HG03521 (cell line): ENCODE results near the gene RNASE7.

Experiments
- ATAC-seq: cut with Tn5 transposase; IDR thresholded peaks from one replicate; pipeline ENCODE4 v1.9.1; 2021; ENCODE audit warnings: mild to moderate bottlenecking, moderate library complexity; ENCODE audit not compliant: unreplicated experiment

The RNASE7 gene

DNA sequence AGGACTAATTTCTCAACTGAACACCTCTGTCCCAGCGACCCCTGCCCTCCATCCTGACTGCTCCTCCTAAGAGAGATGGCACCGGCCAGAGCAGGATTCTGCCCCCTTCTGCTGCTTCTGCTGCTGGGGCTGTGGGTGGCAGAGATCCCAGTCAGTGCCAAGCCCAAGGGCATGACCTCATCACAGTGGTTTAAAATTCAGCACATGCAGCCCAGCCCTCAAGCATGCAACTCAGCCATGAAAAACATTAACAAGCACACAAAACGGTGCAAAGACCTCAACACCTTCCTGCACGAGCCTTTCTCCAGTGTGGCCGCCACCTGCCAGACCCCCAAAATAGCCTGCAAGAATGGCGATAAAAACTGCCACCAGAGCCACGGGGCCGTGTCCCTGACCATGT, 756 bp downstream of the RNASE7 start:
- ATAC-seq: no peak

DNA sequence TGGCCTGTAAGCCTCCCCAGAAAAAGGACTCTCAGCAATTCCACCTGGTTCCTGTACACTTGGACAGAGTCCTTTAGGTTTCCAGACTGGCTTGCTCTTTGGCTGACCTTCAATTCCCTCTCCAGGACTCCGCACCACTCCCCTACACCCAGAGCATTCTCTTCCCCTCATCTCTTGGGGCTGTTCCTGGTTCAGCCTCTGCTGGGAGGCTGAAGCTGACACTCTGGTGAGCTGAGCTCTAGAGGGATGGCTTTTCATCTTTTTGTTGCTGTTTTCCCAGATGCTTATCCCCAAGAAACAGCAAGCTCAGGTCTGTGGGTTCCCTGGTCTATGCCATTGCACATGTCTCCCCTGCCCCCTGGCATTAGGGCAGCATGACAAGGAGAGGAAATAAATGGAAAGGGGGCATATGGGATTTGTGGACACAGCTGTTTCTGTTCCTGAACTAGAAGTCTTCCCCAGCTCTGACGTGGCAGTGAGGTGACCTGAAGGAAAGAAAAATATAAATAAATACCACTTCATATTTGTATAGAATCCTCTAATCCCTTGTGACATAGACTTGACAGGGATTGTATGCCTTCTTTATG, 1.3 kb downstream of the RNASE7 start:
- no peak for ATAC-seq

DNA sequence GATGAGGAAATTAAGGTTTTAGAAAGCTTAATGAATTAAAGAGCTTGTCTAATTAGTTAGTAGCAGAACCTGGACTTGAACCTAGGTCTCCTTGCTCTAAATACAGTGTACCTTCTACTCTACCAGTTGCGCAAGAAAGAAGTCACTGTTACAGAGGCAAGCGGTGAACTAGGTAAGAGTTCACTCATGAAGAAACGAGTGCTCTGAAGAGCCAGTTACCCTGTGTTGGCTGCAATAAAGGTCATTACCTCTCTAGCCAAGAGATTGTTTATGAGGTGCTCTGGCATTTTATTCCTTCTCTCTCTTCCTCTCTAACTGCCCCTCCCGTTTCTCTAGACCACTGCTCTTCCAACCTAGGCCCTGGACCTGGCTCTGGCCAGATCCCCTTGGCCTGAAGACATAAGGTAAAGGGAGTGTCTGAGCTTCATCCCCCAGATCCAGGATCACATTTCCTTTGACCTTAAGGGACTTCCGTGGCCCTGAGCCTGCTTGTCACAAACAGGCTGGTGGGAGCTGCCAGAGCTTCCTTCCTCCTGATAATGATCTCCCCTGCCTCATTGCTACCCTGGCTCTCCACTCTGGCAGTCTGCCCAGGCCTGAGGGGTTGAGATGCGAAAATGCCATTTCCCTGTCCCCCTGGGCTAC, 1.9 kb downstream of the RNASE7 start:
- no peak for ATAC-seq

DNA sequence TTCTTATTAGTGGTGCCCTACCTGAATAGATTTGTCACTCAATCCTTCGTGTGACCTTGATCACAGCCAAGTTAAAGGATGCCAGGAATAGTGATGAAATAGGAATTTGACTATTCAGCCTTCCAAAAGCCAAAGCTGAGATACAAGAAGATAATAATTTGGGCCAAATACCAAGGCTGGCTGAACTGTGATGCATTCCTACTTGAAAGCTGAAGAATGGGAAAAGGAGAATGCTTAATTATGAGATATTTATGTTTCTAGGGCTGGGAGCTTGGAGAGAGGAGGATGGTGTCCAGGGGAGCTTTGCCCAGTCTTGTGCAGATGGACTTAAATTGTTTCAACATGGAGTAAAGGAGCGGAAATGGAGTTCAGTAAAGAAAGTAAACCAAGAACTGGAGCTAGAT, 5.2 kb downstream of the RNASE7 start:
- ATAC-seq: no peak

DNA sequence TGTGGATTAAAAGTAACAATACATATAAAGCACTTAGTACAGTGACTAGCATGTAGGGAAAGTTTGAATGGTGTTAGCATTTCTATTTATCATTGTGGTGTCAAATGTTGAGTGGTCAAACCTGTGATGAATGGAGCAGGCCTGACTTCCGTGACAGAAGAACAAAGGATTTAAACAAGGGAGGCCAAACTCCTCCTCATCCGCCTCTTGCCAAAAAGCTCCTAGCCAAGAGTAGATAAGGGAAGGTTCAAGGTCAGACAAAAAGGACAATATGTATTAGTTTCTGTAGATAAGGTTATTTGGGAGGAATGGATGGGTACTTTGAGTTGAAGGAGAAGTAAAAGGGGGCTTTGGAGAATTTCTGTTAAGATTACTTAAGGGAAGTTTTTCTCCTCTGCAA, 6.5 kb downstream of the RNASE7 start:
- ATAC-seq: no peak

DNA sequence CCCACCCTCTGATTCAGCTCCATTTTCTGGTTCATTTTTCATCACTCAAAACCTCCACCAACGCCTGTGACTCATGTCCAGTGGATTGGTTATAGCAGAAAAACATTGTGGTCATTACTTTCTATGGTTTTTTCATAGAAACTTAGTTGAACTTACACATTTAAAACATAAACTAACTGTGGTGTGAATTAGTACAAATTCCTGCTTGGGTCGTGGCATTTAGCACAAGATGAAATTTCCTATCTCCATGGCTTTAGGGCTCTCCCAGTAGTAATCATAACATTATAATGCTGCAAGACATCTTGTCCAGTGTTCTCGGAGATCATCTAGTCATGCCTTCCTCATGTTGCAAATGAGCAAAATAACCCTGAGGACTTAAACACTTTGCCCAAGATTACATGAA, 7.1 kb downstream of the RNASE7 start:
- ATAC-seq: no peak

DNA sequence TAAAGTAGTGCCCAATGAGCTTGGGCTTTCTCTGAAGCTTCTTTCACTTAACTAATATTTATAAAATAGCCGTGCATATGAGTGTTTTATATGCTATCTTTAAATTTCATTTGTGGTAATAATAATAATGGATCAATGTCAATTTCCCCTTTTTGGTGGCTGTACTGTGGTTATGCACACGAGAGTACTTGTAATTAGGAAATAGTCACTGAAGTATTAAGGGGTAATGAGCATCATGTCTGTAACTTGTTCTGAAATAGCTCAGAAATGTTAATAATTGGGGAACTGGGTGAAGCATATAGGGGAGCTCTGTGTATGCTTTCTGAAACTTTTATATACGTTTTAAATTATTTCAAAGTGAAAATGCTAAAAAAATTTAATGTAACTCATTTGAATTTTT, 8.4 kb downstream of the RNASE7 start:
- no peak for ATAC-seq

DNA sequence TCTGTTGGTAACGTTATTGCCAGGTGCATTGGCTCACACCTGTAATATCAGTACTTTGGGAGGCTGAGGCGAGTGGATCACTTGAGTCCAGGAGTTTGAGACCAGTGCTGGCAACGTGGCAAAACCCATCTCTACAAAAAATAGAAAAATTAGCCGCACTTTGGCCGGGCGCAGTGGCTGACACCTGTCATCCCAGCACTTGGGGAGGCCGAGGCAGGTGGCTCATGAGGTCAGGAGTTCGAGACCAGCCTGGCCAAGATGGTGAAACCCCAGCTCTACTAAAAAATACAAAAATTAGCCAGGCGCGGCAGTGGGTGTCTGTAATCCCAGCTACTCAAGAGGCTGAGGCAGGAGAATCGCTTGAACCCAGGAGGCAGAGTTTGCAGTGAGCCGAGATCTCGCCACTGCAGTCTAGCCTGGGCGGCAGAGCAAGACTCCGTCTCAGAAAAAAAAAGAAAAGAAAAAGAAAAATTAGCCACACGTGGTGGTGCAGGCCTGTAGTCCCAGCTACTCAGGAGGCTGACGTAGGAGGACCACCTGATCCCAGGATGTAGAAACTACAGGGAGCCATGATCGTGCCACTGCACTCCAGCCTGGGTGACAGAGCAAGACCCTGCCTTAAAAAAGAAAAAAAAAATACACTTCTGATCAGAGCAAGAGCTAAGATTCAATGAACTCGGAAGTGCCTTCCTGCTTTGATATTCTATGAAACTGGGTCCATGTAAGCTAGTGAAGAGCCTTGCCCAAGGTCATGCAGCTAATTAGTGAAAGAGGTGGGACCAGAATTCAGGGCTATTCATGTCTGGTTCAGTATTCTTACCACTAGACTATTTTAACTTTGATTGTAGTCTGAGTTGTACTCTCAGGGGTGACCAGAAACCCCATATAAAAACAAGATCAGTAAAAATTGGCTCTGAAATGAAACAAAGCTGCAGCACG, 11.3 kb downstream of the RNASE7 start:
- no peak for ATAC-seq

DNA sequence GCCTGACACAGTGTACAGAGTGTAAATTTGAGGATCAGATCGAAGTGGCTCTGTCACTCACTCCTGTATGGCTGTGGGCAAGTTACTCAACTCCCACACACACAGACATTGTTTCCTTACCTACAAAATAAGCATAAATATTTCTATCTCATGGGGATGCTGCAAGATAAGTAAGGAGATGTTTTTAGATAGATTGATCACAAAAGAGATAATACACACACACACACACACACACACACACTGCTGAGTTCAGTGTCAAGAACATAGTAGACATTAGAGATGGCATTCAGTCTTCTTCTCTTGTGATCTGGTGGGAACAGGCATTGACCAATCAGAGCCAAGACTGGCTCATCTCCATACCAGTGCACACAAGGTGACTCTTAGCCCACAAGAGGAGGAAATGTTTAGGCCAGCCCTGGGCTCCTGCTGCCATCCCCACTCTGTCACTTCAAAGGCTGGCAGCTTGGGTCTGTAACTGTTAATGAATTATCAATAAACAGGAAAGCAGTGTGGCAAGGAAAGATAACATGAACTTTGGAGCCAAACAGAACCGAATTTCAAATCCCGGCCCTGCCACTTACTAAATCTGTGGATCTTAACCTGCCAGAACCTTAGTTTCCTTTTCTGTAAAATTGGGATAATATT, 12.1 kb downstream of the RNASE7 start:
- no peak for ATAC-seq

DNA sequence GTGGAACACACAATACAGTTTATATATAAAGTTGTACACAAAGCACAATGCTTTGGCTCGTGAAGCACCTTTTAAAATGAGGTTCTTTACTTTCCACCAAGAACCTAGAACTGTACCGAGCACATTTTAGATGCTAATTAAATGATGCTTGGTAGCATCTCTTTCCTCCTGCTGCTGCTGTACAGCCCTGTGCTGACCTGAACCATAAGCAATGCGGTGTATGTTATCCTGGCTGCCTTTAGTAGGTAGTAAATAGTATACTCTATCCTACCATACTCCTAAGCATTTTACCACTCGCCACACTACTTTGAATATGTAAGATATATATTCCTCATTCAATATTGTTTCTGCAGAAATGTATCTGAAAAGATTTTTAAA, 12.6 kb downstream of the RNASE7 start:
- no peak for ATAC-seq

DNA sequence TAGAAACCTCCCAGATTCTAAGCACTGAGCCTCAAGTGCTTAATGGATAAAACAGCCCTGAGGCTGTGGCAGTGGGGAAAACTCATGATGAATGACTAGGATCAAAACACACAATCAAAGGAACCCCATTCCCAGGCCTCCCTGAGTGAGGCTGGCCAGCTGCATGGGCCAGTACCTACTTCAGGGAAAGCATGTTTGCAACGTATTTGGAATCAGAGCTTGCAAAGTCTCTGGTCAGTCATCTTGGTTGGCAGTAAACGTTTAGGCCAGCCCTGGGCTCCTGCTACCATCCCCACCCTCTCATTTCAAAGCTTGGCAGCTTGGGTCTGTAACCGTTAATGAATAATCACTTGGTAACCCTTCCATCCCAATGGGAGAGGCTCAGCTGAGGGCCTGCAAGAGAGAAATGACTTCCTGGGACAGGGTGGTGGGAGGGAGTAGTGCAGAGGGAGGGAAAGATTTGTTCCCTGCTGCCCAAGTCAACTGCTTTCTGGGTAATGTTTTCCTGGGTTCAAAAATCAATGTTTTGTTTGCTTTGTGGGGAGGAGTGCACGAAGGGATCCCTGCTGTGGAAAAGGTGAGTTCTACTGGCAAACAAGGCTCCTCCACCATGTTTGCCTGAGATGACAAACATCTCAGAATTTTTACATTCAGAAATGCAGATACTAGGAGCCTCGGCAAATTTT, 13.4 kb downstream of the RNASE7 start:
- no peak for ATAC-seq

DNA sequence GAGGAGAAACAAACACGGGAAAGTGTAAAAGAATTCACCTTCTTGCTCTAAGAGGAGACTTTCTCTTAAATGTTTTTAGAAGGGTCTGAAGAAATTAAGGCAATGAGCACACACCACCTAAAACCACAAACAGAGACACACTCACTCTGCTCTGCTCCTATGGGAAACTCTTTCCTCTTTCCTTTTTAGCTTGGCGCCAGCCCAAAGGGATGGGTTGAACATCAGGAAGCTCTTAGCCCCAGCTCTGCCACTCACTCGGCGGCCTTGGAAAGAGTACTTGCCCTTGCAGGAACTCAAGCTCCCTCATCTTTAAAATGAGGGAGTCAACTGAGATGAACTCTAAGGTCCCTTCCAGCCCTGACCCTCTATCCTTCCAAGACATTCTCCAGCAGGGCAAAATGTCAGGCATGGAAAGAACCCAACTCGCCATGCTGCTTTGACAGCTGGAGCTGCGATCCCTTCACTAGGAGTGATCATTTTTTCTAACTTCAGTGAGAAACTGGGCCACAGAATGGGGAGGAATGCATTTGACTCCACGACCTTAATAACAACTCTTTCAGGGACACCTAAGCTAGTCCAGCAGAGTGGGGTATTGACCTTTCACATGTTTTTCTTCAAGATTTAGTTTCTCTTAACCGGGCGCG, 14.5 kb downstream of the RNASE7 start:
- ATAC-seq: no peak

DNA sequence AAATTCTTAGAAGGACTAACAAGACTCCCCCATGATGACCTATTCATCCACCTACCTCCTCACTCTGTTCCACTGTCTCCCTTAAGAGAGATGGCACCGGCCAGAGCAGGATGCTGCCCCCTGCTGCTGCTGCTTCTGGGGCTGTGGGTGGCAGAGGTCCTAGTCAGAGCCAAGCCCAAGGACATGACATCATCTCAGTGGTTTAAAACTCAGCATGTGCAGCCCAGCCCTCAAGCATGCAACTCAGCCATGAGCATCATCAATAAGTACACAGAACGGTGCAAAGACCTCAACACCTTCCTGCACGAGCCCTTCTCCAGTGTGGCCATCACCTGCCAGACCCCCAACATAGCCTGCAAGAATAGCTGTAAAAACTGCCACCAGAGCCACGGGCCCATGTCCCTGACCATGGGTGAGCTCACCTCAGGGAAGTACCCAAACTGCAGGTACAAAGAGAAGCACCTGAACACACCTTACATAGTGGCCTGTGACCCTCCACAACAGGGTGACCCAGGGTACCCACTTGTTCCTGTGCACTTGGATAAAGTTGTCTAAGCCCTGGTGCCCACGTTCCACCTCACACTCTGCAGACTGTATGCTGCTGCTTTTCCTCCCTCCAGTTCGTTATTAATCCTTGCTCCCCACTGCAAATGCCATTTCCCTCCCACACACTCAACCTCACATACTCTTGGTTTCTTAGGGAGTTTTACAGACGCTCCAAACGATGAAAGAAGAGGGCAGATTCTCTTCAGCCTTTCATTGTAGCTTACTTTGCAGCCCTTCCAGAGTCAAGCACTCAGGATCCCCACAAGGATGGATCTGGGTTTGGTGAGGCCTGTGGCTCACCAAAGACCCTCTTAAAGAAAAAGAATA, 15.9 kb downstream of the RNASE7 start, which contains the start of gene RNASE8:
TSS of gene RNASE8 (plus strand) at position 20 of the 873 bp plus-strand sequence. CDS start at position 91, 71 bp downstream.
- ATAC-seq: no peak

DNA sequence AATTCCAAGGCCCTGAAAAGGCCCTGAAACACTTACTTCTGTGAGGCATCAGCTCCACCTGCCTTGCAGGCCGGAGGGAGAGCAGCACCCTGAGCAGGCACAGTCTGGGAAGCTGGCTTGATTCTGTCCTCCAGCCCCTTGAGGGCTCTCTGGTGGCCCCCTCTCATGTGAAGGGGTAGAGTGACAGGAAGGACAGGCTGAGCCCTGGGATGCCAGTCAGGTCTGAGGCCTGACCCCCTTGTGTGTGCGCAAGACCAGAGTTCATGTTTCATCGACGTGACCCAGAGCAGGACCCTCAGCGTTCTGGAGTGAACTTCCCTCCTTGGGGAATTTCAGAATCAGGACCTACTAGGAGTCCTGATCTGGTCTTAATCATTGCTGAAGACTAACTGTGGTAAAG, 16.7 kb downstream of the RNASE7 start:
- no peak for ATAC-seq

DNA sequence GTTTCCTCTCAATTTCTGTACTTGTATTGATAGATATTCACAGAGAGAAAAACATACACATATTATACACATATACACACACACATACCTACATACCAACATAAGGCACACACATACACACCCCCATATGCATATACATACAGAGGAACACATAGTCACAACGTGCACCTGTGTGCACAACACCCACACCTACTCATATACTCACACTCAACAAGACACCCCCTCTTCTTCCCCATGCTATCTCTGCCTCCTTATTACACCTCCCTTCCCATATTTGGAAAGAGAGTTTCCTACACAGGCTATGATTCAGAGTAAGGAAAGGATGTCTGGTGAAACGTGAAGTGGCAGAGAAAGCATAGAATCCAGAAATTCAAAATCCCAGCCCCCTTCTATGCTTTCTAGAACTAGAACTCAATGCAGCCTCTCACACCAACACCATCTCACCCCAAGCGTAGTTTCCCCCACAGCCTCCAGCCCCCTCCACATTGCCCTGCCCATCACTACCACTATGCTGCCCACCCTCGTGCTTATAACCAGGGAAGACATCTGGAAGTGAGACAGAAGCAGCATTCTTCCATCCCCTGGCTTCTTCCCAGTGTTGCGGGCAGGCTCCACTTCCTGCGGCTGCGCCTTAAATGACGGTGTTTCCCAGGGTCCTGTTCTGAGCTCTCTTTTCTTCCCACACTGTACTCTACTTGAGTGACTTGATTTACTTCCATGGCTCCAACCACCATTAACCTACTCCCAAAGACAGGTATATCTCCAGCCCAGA, 17.9 kb downstream of the RNASE7 start:
- no peak for ATAC-seq

DNA sequence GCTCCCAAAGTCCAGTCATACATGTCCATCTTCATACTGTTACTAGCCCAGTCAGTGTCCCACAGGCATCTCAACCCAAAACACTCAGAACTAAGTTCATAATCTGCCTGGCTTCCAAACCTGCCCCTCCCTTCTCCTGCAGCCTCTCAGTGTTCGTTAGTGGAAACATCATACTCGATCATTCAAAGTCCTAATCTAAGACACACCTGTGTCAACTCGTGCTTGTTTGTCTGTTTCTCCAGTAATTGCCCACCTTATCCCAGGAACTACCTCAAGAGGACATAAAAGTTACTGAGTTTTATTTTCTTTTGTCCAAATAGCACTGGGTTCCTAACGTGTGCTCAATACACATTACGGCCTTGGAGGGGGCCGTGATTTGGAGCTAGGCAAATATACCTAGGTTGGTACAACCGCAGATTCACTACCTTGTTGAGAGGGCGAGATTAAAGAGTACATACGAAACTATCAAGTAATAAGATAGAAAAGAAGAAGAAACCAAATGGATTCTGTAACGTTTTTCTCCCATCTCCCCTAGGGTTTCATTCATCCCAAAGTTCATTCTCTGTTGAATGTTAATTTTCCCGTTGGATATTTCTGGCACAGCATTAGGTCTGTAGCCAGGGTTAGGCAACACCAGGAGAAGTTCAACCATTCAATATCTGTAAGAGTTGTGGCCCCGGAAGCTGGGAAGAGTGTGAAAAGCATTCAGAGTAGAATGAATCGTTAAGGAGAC, 18.6 kb downstream of the RNASE7 start:
- no peak for ATAC-seq

DNA sequence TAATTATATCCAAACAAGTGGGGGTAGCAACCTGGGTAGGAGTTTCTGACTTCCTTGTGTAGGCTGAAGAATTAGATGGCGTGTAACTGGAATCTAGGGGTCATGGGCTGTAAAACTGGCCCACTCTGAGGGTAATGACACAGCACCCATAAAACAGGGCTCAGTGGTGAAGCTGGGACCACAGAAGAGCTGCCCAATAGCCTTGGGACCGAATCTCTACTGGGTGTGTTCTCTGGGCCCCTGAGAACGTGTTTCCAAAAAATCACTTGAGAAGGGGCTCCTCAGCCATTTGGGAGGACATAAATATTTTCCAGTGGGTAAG, 19.1 kb downstream of the RNASE7 start:
- ATAC-seq: no peak

DNA sequence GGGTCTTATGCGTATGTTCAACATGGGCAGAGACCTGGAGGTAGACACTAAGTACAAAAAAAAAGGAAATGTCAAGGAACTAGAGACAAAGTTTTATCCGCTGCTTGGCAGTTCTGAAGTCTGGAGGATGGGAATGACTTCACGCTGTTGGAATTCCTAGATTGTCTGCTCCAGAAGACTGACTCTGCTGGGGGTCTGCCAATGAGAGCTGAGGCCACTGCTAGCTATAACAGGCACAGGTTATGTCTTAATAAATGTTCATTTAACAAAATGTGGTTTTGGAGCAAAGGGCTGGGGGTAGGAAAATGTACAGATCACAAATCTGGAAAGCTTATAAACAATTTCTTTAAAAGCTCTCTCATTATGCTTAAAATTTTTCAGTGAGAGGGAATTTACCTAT, 21.3 kb downstream of the RNASE7 start:
- ATAC-seq: no peak
